ENCODE measurements around the gene KRTAP5-8. TPM values are rescaled to one million over a fixed set of nuclear protein-coding genes. Genes with fewer than 3 reads are reported as not detected.

Gene KRTAP5-8
- total and polyA plus RNA-seq, 4 donors: not detected

- Histone ChIP-seq H3K27me3 (ENCODE audit: control insufficient read depth in 4 of 4, insufficient read depth in 4 of 4, low read length in 3 of 4) (no peaks in the 10 kb centered on the region), H3K36me3 (ENCODE audit: control insufficient read depth in 4 of 4, insufficient read depth in 3 of 4, low read depth in 1 of 4, low read length in 3 of 4) (no peaks in the 10 kb centered on the region), H3K4me3 (ENCODE audit: low read depth in 1 of 3, low read length in 3 of 3) (no peak overlapping the region), H3K9ac (ENCODE audit: low read depth in 1 of 2, low read length in 2 of 2) (no peak overlapping the region), H3K4me1 (ENCODE audit: control insufficient read depth in 4 of 4, insufficient read depth in 4 of 4, low read length in 3 of 4) (no peaks in the 10 kb centered on the region), H3K9me3 (ENCODE audit: control insufficient read depth in 4 of 4, low read length in 3 of 4) (no peaks in the 10 kb centered on the region), H3K27ac (ENCODE audit: low read depth in 1 of 2, low read length in 2 of 2) (no peak overlapping the region)
- 95% methylated on average over 6 of the region's 6 CpGs for WGBS
- TF ChIP-seq EGR1 (IDR thresholded peaks at IDR 0.05; ENCODE audit: low read depth in 2 of 2) (no peak), CTCF (IDR thresholded peaks at IDR 0.05; ENCODE audit: low read depth, low read length, missing input control) (no peak), MAX (IDR thresholded peaks at IDR 0.05) (no peak), YY1 (IDR thresholded peaks at IDR 0.05) (no peak), REST (IDR thresholded peaks at IDR 0.05) (no peak), GABPA (IDR thresholded peaks at IDR 0.05 in 1 of 2, conservative IDR thresholded peaks at IDR 0.05 in 1 of 2) (no peak), ZBTB33 (IDR thresholded peaks at IDR 0.05) (no peak), RAD21 (IDR thresholded peaks at IDR 0.05) (no peak), JUND (IDR thresholded peaks at IDR 0.05) (no peak)
- no peak for DNase-seq (ENCODE audit: low spot score)
Observed at GRCh38 chr11:71554996-71555395, 17.2 kb downstream of the KRTAP5-8 start.

GRCh38 chr11:71555508-71555907 is 17.7 kb downstream of the KRTAP5-8 start:
- no peaks in the 10 kb centered on the region for H3K9me3 ChIP-seq (ENCODE audit: control insufficient read depth in 4 of 4, low read length in 3 of 4)
- DNase-seq (ENCODE audit: low spot score): no peak
- H3K27me3 ChIP-seq (ENCODE audit: control insufficient read depth in 4 of 4, insufficient read depth in 4 of 4, low read length in 3 of 4): no peaks in the 10 kb centered on the region
- no peak overlapping the region for H3K9ac ChIP-seq (ENCODE audit: low read depth in 1 of 2, low read length in 2 of 2)
- H3K27ac ChIP-seq (ENCODE audit: low read depth in 1 of 2, low read length in 2 of 2): no peak overlapping the region
- no peak overlapping the region for H3K4me3 ChIP-seq (ENCODE audit: low read depth in 1 of 3, low read length in 3 of 3)
- WGBS: 95% methylated on average over 11 of the region's 11 CpGs
- H3K4me1 ChIP-seq (ENCODE audit: control insufficient read depth in 4 of 4, insufficient read depth in 4 of 4, low read length in 3 of 4): no peaks in the 10 kb centered on the region
- H3K36me3 ChIP-seq (ENCODE audit: control insufficient read depth in 4 of 4, insufficient read depth in 3 of 4, low read depth in 1 of 4, low read length in 3 of 4): no peaks in the 10 kb centered on the region
- TF ChIP-seq HNF4G (IDR thresholded peaks at IDR 0.05) (no peak), EGR1 (IDR thresholded peaks at IDR 0.05; ENCODE audit: low read depth in 2 of 2) (no peak), NR2F2 (IDR thresholded peaks at IDR 0.05) (no peak), CTCF (IDR thresholded peaks at IDR 0.05; ENCODE audit: low read depth, low read length, missing input control) (no peak), FOXA2 (IDR thresholded peaks at IDR 0.05) (no peak), ZBTB33 (IDR thresholded peaks at IDR 0.05) (no peak), SP1 (IDR thresholded peaks at IDR 0.05) (no peak), JUND (IDR thresholded peaks at IDR 0.05) (no peak), RAD21 (IDR thresholded peaks at IDR 0.05) (no peak), HNF4A (conservative IDR thresholded peaks at IDR 0.05) (no peak), YY1 (IDR thresholded peaks at IDR 0.05) (no peak), RXRA (IDR thresholded peaks at IDR 0.05) (no peak), REST (IDR thresholded peaks at IDR 0.05) (no peak), GABPA (IDR thresholded peaks at IDR 0.05 in 1 of 2, conservative IDR thresholded peaks at IDR 0.05 in 1 of 2) (no peak)
